Hepatocyte (in vitro differentiated cells): Measurements from ENCODE around the gene SLC25A25. TPM values are rescaled to one million over a fixed set of nuclear protein-coding genes. Genes with fewer than 3 reads are reported as not detected.

Experiments used
- DNase-seq: peaks from one replicate; pipeline ENCODE4 v3.0.0-alpha.2; 2016; ENCODE audit warnings: low spot score
- H2AFZ ChIP-seq: fragments of 200-600 bp; sonication (generic); 2 replicates; pipeline ENCODE4 v1.6.0; 2016; ENCODE audit warnings: antibody characterized with exemption, mild to moderate bottlenecking
- H3K27ac ChIP-seq: fragments of 200-600 bp; sonication (generic); 2 replicates; pipeline ENCODE4 v1.5.1; 2016; ENCODE audit warnings: mild to moderate bottlenecking
- H3K27me3 ChIP-seq: fragments of 200-600 bp; sonication (generic); 2 replicates; pipeline ENCODE4 v1.6.1; 2016
- H3K36me3 ChIP-seq: fragments of 200-600 bp; sonication (generic); replicated peaks from 2 replicates; pipeline ENCODE4 v1.5.1; 2016; ENCODE audit warnings: low read depth; ENCODE audit not compliant: insufficient read depth
- H3K4me1 ChIP-seq: fragments of 200-600 bp; sonication (generic); 2 replicates; pipeline ENCODE4 v1.5.1; 2016; ENCODE audit warnings: mild to moderate bottlenecking, moderate library complexity; ENCODE audit not compliant: insufficient read depth
- H3K4me2 ChIP-seq: fragments of 200-600 bp; sonication (generic); 2 replicates; pipeline ENCODE4 v1.6.0; 2016
- H3K4me3 ChIP-seq: fragments of 200-600 bp; sonication (generic); 2 replicates; pipeline ENCODE4 v1.5.1; 2016; ENCODE audit warnings: mild to moderate bottlenecking
- H3K79me2 ChIP-seq: fragments of 200-600 bp; sonication (generic); 2 replicates; pipeline ENCODE4 v1.6.0; 2017; ENCODE audit warnings: mild to moderate bottlenecking
- H3K9me2 ChIP-seq: fragments of 200-600 bp; sonication (generic); replicated peaks from 2 replicates; pipeline ENCODE4 v1.6.0; 2017; ENCODE audit warnings: mild to moderate bottlenecking; ENCODE audit not compliant: insufficient read depth
- H3K9me3 ChIP-seq: fragments of 200-600 bp; sonication (generic); 2 replicates; pipeline ENCODE4 v1.5.1; 2016; ENCODE audit warnings: low read depth, mild to moderate bottlenecking
- H4K20me1 ChIP-seq: fragments of 200-600 bp; sonication (generic); 2 replicates; pipeline ENCODE4 v1.6.0; 2016; ENCODE audit warnings: mild to moderate bottlenecking; ENCODE audit not compliant: insufficient read depth, poor library complexity, severe bottlenecking
- CTCF ChIP-seq: fragments of 200-600 bp; sonication (generic); IDR thresholded peaks from 2 replicates; pipeline ENCODE4 v1.5.1; 2016; ENCODE audit warnings: antibody characterized with exemption, mild to moderate bottlenecking; ENCODE audit not compliant: poor library complexity
- EZH2 ChIP-seq: fragments of 200-600 bp; sonication (generic); IDR thresholded peaks from 2 replicates; pipeline ENCODE4 v1.6.1; 2016; ENCODE audit warnings: antibody characterized with exemption, mild to moderate bottlenecking, borderline replicate concordance
- EZH2phosphoT487 ChIP-seq: fragments of 200-600 bp; sonication (generic); IDR thresholded peaks from one replicate; pipeline ENCODE4 v1.6.1; 2018; ENCODE audit warnings: antibody characterized with exemption, mild to moderate bottlenecking, low read depth, moderate library complexity; ENCODE audit not compliant: unreplicated experiment, severe bottlenecking
- WGBS: methylation state at CpG from one replicate; pipeline ENCODE4 v1.1.6; 2016; ENCODE audit warnings: low lambda C conversion rate; ENCODE audit errors: missing lambda C conversion rate; 5-methylcytosine and 5-hydroxymethylcytosine counted together
- polyA plus RNA-seq: library from polyadenylated mRNA; unstranded; fragments of >200 nt; fragmentation: Nextera tagmentation; extraction: Ambion mirVana; gene quantifications from 2 replicates; pipeline ENCODE4 v1.2.1, GENCODE V29; 2016
- total RNA-seq: library from RNA; depleted of rRNA; stranded (reverse); fragments of >200 nt; gene quantifications from 2 replicates; pipeline ENCODE4 v1.2.3, GENCODE V29; 2014

SLC25A25 gene
- total and polyA plus RNA-seq, 2 experiments from 2014 or later: 51.0 to 62.3 TPM

- H3K27me3 ChIP-seq: no peaks in the 10 kb centered on the region
- no peak overlapping the region for H3K4me3 ChIP-seq
- no peak for DNase-seq
- no peaks in the 10 kb centered on the region for H3K36me3 ChIP-seq
- WGBS: 92% methylated on average over 18 of the region's 21 CpGs
- H3K27ac ChIP-seq: peak overlapping the region; percentile 82
- peaks cover 21% of the 10 kb centered on the region for H3K4me1 ChIP-seq
- H3K4me2 ChIP-seq: no peak overlapping the region
- peaks cover 37% of the 10 kb centered on the region for H3K79me2 ChIP-seq
- H3K9me3 ChIP-seq: no peaks in the 10 kb centered on the region
- H4K20me1 ChIP-seq: no peaks in the 10 kb centered on the region
- H2AFZ ChIP-seq: no peak overlapping the region
- TF ChIP-seq CTCF (no peak), EZH2 (no peak), EZH2phosphoT487 (no peak)
- H3K9me2 ChIP-seq: no peaks in the 10 kb centered on the region
Observed at GRCh38 chr9:128105538-128106175, 37.6 kb downstream of the SLC25A25 start.

GRCh38 chr9:128106181-128106939, 38.3 kb downstream of the SLC25A25 start:
- Histone ChIP-seq H3K4me1 (peaks cover 14% of the 10 kb centered on the region), H2AFZ (no peak overlapping the region)

GRCh38 chr9:128106940-128107467, 39.0 kb downstream of the SLC25A25 start:
- no peaks in the 10 kb centered on the region for H3K36me3 ChIP-seq
- TF ChIP-seq EZH2phosphoT487 (no peak), CTCF (no peak), EZH2 (no peak)
- H3K4me1 ChIP-seq: peaks cover 13% of the 10 kb centered on the region
- H3K27me3 ChIP-seq: no peaks in the 10 kb centered on the region
- H2AFZ ChIP-seq: no peak overlapping the region
- 99% methylated on average over 23 of the region's 23 CpGs for WGBS
- H3K4me3 ChIP-seq: no peak overlapping the region
- no peaks in the 10 kb centered on the region for H4K20me1 ChIP-seq
- DNase-seq: no peak
- H3K9me3 ChIP-seq: no peaks in the 10 kb centered on the region
- H3K27ac ChIP-seq: no peak overlapping the region
- H3K9me2 ChIP-seq: no peaks in the 10 kb centered on the region
- no peak overlapping the region for H3K4me2 ChIP-seq
- peaks cover 29% of the 10 kb centered on the region for H3K79me2 ChIP-seq

More at GRCh38 chr9:128106181-128106939, 38.3 kb downstream of the SLC25A25 start:
- Histone ChIP-seq H3K4me2 (no peak overlapping the region), H3K27ac (no peak overlapping the region), H3K4me3 (no peak overlapping the region), H3K36me3 (no peaks in the 10 kb centered on the region), H3K9me3 (no peaks in the 10 kb centered on the region), H3K9me2 (no peaks in the 10 kb centered on the region), H3K27me3 (no peaks in the 10 kb centered on the region), H3K79me2 (peaks cover 30% of the 10 kb centered on the region), H4K20me1 (no peaks in the 10 kb centered on the region)
- DNase-seq: no peak
- TF ChIP-seq CTCF: no peak
- no peak for TF ChIP-seq EZH2phosphoT487
- TF ChIP-seq EZH2: no peak
- WGBS: 98% methylated on average over 23 of the region's 23 CpGs
